H1 (cell line): Measurements from ENCODE around the gene HACD2. TPM values are rescaled to one million over a fixed set of nuclear protein-coding genes. Genes with fewer than 3 reads are reported as not detected.

Source experiments
- CTCF ChIA-PET: fragments of 300-600 bp; sonication (Branson Sonifier 250); formaldehyde crosslinking; loops from one replicate; lab custom pipeline; 2021; ENCODE audit not compliant: partially characterized antibody; lab: Charles Lee
- POLR2A ChIA-PET: fragments of 300-600 bp; sonication (Branson Sonifier 250); formaldehyde crosslinking; loops from one replicate; lab custom pipeline; 2021; ENCODE audit warnings: inconsistent platforms; ENCODE audit not compliant: partially characterized antibody; lab: Charles Lee
- DNase-seq, 2 experiments: peaks; one replicate each; pipeline versions ENCODE4 v3.0.0 to v3.0.0-alpha.2; 2010 to 2022; ENCODE audit warnings: low spot score in 2 of 2, low read depth in 1 of 2, mixed read lengths in 1 of 2
- FAIRE-seq: peaks from 2 replicates; lab custom pipeline; 2011; peaks lifted over from hg19 to GRCh38; lab: Jason Lieb, UNC
- H2AFZ ChIP-seq: 2 replicates; pipeline ENCODE4 v1.8.1; 2012; ENCODE audit warnings: low read length, inconsistent platforms
- H2AK5ac ChIP-seq: 2 replicates; pipeline ENCODE4 v1.6.1; 2013; ENCODE audit warnings: low read depth, low read length
- H2BK120ac ChIP-seq: replicated peaks from 2 replicates; pipeline ENCODE3; 2013; ENCODE audit warnings: low read depth, low read length, inconsistent platforms
- H2BK12ac ChIP-seq: 2 replicates; pipeline ENCODE4 v1.6.1; 2013; ENCODE audit warnings: low read depth, low read length
- H2BK15ac ChIP-seq: 2 replicates; pipeline ENCODE4 v1.6.1; 2013; ENCODE audit warnings: low read length
- H2BK20ac ChIP-seq: 2 replicates; pipeline ENCODE4 v1.6.1; 2013; ENCODE audit warnings: low read length
- H2BK5ac ChIP-seq: 2 replicates; pipeline ENCODE4 v1.6.1; 2013; ENCODE audit warnings: low read depth, low read length
- H3K14ac ChIP-seq: 2 replicates; pipeline ENCODE4 v1.6.1; 2013; ENCODE audit warnings: inconsistent platforms; ENCODE audit not compliant: insufficient read length
- H3K18ac ChIP-seq: 2 replicates; pipeline ENCODE4 v1.6.1; 2013; ENCODE audit warnings: low read length; ENCODE audit errors: extremely low read depth
- H3K23ac ChIP-seq: 2 replicates; pipeline ENCODE4 v1.6.1; 2013; ENCODE audit warnings: inconsistent platforms; ENCODE audit not compliant: insufficient read length
- H3K23me2 ChIP-seq: 2 replicates; pipeline ENCODE4 v1.6.1; 2013; ENCODE audit warnings: low read depth, low read length
- H3K27ac ChIP-seq: 2 replicates; pipeline ENCODE4 v1.6.1; 2011; ENCODE audit warnings: low read depth, low read length, inconsistent platforms
- H3K27me3 ChIP-seq, 4 experiments: replicated peaks in 1 of 4; 1 replicate in 1 of 4; 2 replicates in 3 of 4; pipeline versions ENCODE4 v1.6.1 to v1.8.1; 2011 to 2013; ENCODE audit warnings: low read length in 3 of 4, mild to moderate bottlenecking in 3 of 4, inconsistent platforms in 2 of 4, mixed read lengths in 2 of 4, moderate library complexity in 1 of 4; ENCODE audit not compliant: control insufficient read depth in 3 of 4, insufficient read depth in 3 of 4; ENCODE audit errors: extremely low read depth in 1 of 4
- H3K36me3 ChIP-seq, 4 experiments: 2 replicates each; pipeline versions ENCODE4 v1.6.1 to v1.8.1; 2011 to 2013; ENCODE audit warnings: mild to moderate bottlenecking in 4 of 4, low read length in 3 of 4, moderate library complexity in 2 of 4, control low read depth in 1 of 4, inconsistent platforms in 1 of 4; ENCODE audit not compliant: insufficient read depth in 4 of 4, control insufficient read depth in 2 of 4
- H3K4ac ChIP-seq: replicated peaks from 2 replicates; pipeline ENCODE3; 2013; ENCODE audit warnings: low read length, low read depth, mixed read lengths, inconsistent platforms; ENCODE audit not compliant: insufficient read length
- H3K4me1 ChIP-seq, 4 experiments: replicated peaks in 1 of 4; 1 replicate in 1 of 4; 2 replicates in 3 of 4; pipeline versions ENCODE4 v1.6.1 to v1.8.1; 2011 to 2013; ENCODE audit warnings: low read length in 3 of 4, inconsistent platforms in 2 of 4, mixed read lengths in 1 of 4; ENCODE audit not compliant: insufficient read depth in 4 of 4, control insufficient read depth in 3 of 4
- H3K4me2 ChIP-seq, 2 experiments: 2 replicates each; pipeline versions ENCODE4 v1.6.1 to v1.8.1; 2011 to 2013; ENCODE audit warnings: low read depth in 2 of 2, low read length in 2 of 2, control low read depth in 1 of 2, inconsistent platforms in 1 of 2, mild to moderate bottlenecking in 1 of 2; ENCODE audit not compliant: insufficient read depth in 1 of 2
- H3K4me3 ChIP-seq, 4 experiments: fragments of 200-600, 300-600 bp in 1 of 4; sonication (generic), shearing (Covaris generic), sonication (Bioruptor Twin) in 1 of 4; 2 replicates each; pipeline versions ENCODE4 v1.5.1 to v1.8.1; 2011 to 2016; ENCODE audit warnings: low read length in 4 of 4, low read depth in 3 of 4, control low read depth in 2 of 4, inconsistent platforms in 2 of 4, mild to moderate bottlenecking in 2 of 4, mixed read lengths in 1 of 4, moderate library complexity in 1 of 4; ENCODE audit not compliant: insufficient read depth in 2 of 4; ENCODE audit errors: extremely low read depth in 1 of 4
- H3K56ac ChIP-seq: replicated peaks from 2 replicates; pipeline ENCODE3; 2013; ENCODE audit warnings: low read depth, mild to moderate bottlenecking, mixed read lengths, low read length, inconsistent platforms; ENCODE audit not compliant: insufficient read length
- H3K79me1 ChIP-seq: 2 replicates; pipeline ENCODE4 v1.6.1; 2013; ENCODE audit warnings: low read depth, low read length, control low read depth
- H3K79me2 ChIP-seq, 2 experiments: 2 replicates each; pipeline versions ENCODE4 v1.6.1 to v1.8.1; 2012 to 2013; ENCODE audit warnings: low read length in 2 of 2, mild to moderate bottlenecking in 2 of 2, inconsistent platforms in 1 of 2; ENCODE audit not compliant: insufficient read depth in 2 of 2, control insufficient read depth in 1 of 2
- H3K9ac ChIP-seq, 4 experiments: replicated peaks in 1 of 4; 1 replicate in 1 of 4; 2 replicates in 3 of 4; pipeline versions ENCODE4 v1.6.1 to v1.8.1; 2011 to 2013; ENCODE audit warnings: low read depth in 3 of 4, low read length in 3 of 4, control low read depth in 2 of 4, mild to moderate bottlenecking in 2 of 4, moderate library complexity in 2 of 4, inconsistent platforms in 1 of 4; ENCODE audit errors: extremely low read depth in 1 of 4
- H3K9me3 ChIP-seq, 2 experiments: 2 replicates each; pipeline versions ENCODE4 v1.6.1 to v1.8.1; 2012 to 2013; ENCODE audit warnings: mild to moderate bottlenecking in 2 of 2, moderate library complexity in 2 of 2, control low read depth in 1 of 2, inconsistent platforms in 1 of 2, low read depth in 1 of 2, low read length in 1 of 2, mixed read lengths in 1 of 2; ENCODE audit not compliant: insufficient read depth in 2 of 2
- H4K20me1 ChIP-seq, 2 experiments: replicated peaks in 1 of 2; 2 replicates each; pipeline versions ENCODE3 to v1.8.1; 2011 to 2013; ENCODE audit warnings: inconsistent platforms in 2 of 2, low read length in 2 of 2, mild to moderate bottlenecking in 1 of 2; ENCODE audit not compliant: insufficient read depth in 2 of 2, control insufficient read depth in 1 of 2
- H4K5ac ChIP-seq: 2 replicates; pipeline ENCODE4 v1.6.1; 2013; ENCODE audit warnings: low read length, low read depth, mixed read lengths, inconsistent platforms; ENCODE audit not compliant: insufficient read length
- H4K8ac ChIP-seq: 2 replicates; pipeline ENCODE4 v1.8.0; 2013; ENCODE audit warnings: mild to moderate bottlenecking, moderate library complexity, low read length, inconsistent platforms; ENCODE audit not compliant: insufficient read depth; ENCODE audit errors: extremely low read depth
- H4K91ac ChIP-seq: replicated peaks from 2 replicates; pipeline ENCODE3; 2013; ENCODE audit warnings: low read length, mixed read lengths, inconsistent platforms; ENCODE audit not compliant: insufficient read length
- NANOG ChIP-seq: IDR thresholded peaks from 2 replicates; pipeline ENCODE4 v1.6.1; 2011; ENCODE audit warnings: low read length, low read depth, mild to moderate bottlenecking, inconsistent platforms; ENCODE audit not compliant: insufficient read depth, poor library complexity, severe bottlenecking
- SIRT6 ChIP-seq: IDR thresholded peaks from one replicate; pipeline ENCODE4 v1.7.1; 2012; ENCODE audit warnings: low read length, inconsistent platforms
- SP4 ChIP-seq: IDR thresholded peaks from 2 replicates; pipeline ENCODE4 v1.6.1; 2012; ENCODE audit warnings: low read length, inconsistent platforms
- WGBS, 2 experiments: shearing (Covaris generic) in 1 of 2; methylation state at CpG; one replicate each; pipeline versions ENCODE4 v1.1.6 to v1.1.7; 2013 to 2015; ENCODE audit warnings: low lambda C conversion rate in 2 of 2, mixed read lengths in 2 of 2, inconsistent platforms in 1 of 2, low coverage in 1 of 2, missing lambda C conversion rate in 1 of 2; ENCODE audit not compliant: insufficient replicate concordance in 2 of 2, insufficient coverage in 1 of 2, insufficient read length in 1 of 2; ENCODE audit errors: extremely low coverage in 1 of 2, missing lambda C conversion rate in 1 of 2; 5-methylcytosine and 5-hydroxymethylcytosine counted together
- polyA plus RNA-seq, 7 experiments: library from polyadenylated mRNA; depleted of rRNA in 3 of 7; stranded (reverse) in 5 of 7; unstranded in 2 of 7; fragments of >200 nt in 5 of 7; fragments of 200-250 nt in 2 of 7; gene quantifications; 1 replicate in 5 of 7; 2 replicates in 1 of 7; 4 replicates in 1 of 7; pipeline versions ENCODE4 v1.2.1 to v1.2.3, GENCODE V29; 2011 to 2013; ENCODE audit warnings: missing spikeins in 2 of 7, mixed read lengths in 2 of 7
- total RNA-seq: library from RNA; stranded (reverse); fragmentation: NEBNext Ultra II Directional; extraction: Animal tissue kit (Norgen Biotek cat#: 25700); gene quantifications from 2 replicates; pipeline ENCODE4 v1.2.1, GENCODE V29; 2021

Gene HACD2
- total and polyA plus RNA-seq, 2 of the 8 experiments (the other 6 are each of a cell fraction or from before 2014, with no cell fraction given): 24.9 to 31.2 TPM

GRCh38 chr3:123628996-123629746 lies 44.3 kb upstream of the HACD2 start:
- no peak overlapping the region for H2BK20ac ChIP-seq
- FAIRE-seq (no peak), DNase-seq (no peak)
- H2BK120ac ChIP-seq: no peak overlapping the region
- no peak overlapping the region for H3K18ac ChIP-seq
- H3K27ac ChIP-seq: no peak overlapping the region
- 88% methylated on average over 22 of the region's 22 CpGs; no CpG with 5 or more reads in 1 of the 2 experiments for WGBS, 2 experiments
- no peaks in the 10 kb centered on the region for H3K36me3 ChIP-seq
- H2AFZ ChIP-seq: no peak overlapping the region
- H3K79me1 ChIP-seq: no peaks in the 10 kb centered on the region; the same call in 1 of the 2 replicates
- H3K23ac ChIP-seq: no peak overlapping the region
- no peak overlapping the region for H3K14ac ChIP-seq
- H3K4me1 ChIP-seq: peaks cover 0 to 5% (median 0%) of the 10 kb centered on the region in 4 experiments; a peak in 3 of 7 replicates
- H2BK15ac ChIP-seq: no peak overlapping the region
- H4K20me1 ChIP-seq: no peaks in the 10 kb centered on the region
- no peak overlapping the region for H3K4ac ChIP-seq
- CTCF ChIA-PET: interaction anchor here (0.6 to 5.1 kb wide), 10 partner anchors 9 to 96 kb away, joined by 3 to 50 read pairs (median 4); no protein-coding TSS in a partner anchor
- 0 out of 2 replicates have a peak, but pooled peaks cover under 1% of the 10 kb centered on the region for H3K23me2 ChIP-seq
- no peak overlapping the region for H3K56ac ChIP-seq
- POLR2A ChIA-PET: interaction anchor here (1.3 kb wide), 1 partner anchor 10 kb away, joined by 4 read pairs; no protein-coding TSS in a partner anchor
- no peak overlapping the region for H4K8ac ChIP-seq
- H2BK12ac ChIP-seq: no peak overlapping the region
- no peak overlapping the region for H3K4me2 ChIP-seq
- H3K27me3 ChIP-seq: no peaks in the 10 kb centered on the region
- H4K91ac ChIP-seq: no peak overlapping the region
- H2BK5ac ChIP-seq: no peak overlapping the region
- no peak overlapping the region for H3K4me3 ChIP-seq
- no peaks in the 10 kb centered on the region for H3K79me2 ChIP-seq
- no peak overlapping the region for H2AK5ac ChIP-seq
- H3K9ac ChIP-seq: no peak overlapping the region
- no peaks in the 10 kb centered on the region for H3K9me3 ChIP-seq
- H4K5ac ChIP-seq: no peak overlapping the region
- TF ChIP-seq NANOG (no peak), SIRT6 (no peak), SP4 (no peak)
